T-helper 2 cell (primary cell): ENCODE results near the gene PAF1.
A peak's percentile ranks its signal among the peaks of the same experiment; 100 is the strongest.

Experiments
- DNase-seq, 5 experiments: peaks; one replicate each; pipeline versions ENCODE4 v3.0.0 to v3.0.0-alpha.2; 2012 to 2022

The PAF1 gene

GRCh38 chr19:39416152-39417120, 25.5 kb upstream of the PAF1 start:
- no peak for DNase-seq

GRCh38 chr19:39415111-39416046, 24.5 kb upstream of the PAF1 start:
- DNase-seq: no peak

GRCh38 chr19:39413911-39414608, 23.2 kb upstream of the PAF1 start:
- peak in 1 of 5 experiments; percentile 23 for DNase-seq

GRCh38 chr19:39413272-39413910, 22.5 kb upstream of the PAF1 start:
- peak in 1 of 5 experiments; percentile 38 for DNase-seq

DNA sequence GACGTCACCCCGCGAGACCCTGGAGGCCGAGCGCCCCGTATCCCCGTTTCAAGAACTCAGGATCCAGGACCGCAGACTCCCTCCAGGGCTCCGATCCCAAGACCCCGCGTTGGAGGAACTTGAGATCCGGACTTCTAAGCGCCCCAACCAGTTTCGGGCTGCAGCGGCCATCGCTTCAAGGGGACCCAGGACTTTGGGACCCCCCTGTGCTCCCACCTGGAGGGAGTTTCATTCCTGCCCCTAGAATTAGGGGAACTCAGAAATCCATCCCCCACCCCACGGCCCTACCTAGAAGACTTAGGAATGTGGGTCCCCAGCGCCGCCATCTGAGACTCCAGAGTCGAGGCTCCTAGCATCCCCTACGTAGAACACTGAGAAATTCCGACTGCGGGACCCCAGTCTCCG, 22.0 kb upstream of the PAF1 start:
- DNase-seq: peak in 1 of 5 experiments; percentile 19

DNA sequence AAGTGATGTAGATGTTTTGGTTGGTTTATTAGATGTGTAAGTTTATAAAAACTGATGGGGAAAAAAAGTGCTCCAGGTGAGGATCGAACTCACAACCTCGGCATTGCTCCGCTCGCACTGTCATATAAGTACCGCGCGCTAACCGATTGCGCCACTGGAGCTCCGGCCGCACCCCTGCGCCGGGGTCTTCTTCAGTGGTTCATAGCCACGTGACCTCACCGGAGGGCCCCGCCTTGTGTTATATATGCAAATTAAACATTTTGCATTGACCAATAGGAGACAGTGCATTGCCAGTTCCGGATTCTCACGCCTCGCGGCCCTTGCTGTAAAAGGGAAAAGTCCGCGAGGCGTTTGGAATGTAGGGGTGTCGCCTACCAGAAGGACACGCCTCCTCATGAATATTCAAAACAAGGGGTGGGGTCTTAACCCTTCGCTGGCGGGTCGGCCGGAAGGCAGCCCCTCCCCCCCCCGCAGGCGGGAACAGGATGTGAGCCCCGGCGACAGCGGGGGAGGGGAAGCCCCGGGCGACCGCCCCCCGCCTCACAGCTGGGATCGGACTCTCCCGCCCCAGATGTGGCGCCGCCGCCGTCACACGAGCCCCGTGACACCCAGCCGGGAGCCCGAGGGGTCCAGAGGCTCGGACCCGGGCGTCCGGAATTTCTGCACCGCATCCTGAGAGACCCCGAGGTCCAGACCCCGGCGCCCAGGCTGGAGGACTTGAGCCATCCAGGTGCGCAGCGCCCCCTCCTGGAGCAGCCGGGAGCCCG, 21.4 kb upstream of the PAF1 start, which contains the start of gene PLEKHG2:
TSS of gene PLEKHG2 (plus strand) at position 570 of the 767 bp plus-strand sequence. CDS start 1,418 bp downstream, outside the sequence.
- peak; percentile 88 to 99 (median 95) for DNase-seq

DNA sequence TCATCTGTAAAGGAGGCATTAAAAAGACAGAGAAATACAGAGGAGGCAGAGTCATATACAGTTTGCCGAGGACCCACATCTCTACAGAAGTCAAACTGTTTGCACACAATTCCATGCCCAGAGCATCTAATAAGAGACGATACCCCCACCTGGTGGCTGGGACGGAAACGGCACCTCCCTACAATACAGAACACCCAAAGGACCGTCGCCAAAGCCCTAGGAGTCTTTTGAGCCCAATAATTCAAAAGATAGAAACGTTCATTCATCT, 20.9 kb upstream of the PAF1 start:
- peak; percentile 68 to 92 (median 88) for DNase-seq

- DNase-seq: peak in 1 of 5 experiments; percentile 57
Observed at GRCh38 chr19:39411081-39411831, 20.4 kb upstream of the PAF1 start.

GRCh38 chr19:39410831-39411080, 19.9 kb upstream of the PAF1 start:
- no peak for DNase-seq

- peak; percentile 33 to 84 (median 71) for DNase-seq
Observed at GRCh38 chr19:39410017-39410830, 19.3 kb upstream of the PAF1 start.

DNA sequence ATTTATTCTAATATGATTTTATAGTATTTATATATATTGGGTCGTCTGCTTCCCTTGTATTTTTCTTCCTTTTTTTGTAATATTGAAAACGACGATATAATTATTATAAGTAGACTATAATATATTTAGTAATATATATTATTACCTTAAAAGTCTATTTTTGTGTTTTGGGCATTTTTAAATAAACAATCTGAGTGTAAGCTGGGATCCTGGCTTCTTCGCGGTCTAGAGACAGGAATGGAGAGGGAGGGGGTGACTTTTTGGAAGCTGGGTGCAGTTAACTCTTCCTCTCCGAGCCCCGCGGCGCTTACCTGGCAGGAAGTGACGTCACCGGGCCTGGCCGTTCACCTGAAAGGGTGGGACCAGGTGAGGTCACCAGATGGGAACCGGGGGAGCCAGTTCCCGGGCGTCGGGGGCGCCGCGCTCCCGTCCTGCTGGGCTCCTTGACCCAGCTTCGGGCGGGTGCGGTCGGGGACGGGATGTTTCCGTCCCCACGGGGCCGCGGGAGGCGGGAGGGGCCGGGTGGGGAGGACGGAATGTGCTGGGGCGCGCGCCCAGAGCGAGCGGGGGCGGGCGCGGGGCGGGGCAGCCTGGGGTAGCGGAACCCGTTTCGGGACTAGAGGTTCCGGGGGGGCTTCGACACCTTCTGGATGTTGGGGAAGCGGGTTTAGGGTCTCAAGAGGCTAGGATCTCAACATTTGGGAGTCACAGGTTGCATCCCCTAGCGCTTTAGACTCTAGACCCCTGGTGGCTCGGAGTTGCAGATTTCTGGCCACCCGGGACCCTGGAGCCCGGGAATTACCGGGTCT, 18.5 kb upstream of the PAF1 start:
- DNase-seq: peak; percentile 53 to 89 (median 87)

GRCh38 chr19:39408392-39409207, 17.7 kb upstream of the PAF1 start:
- peak in 2 of 5 experiments; percentile 49 to 59 for DNase-seq

DNA sequence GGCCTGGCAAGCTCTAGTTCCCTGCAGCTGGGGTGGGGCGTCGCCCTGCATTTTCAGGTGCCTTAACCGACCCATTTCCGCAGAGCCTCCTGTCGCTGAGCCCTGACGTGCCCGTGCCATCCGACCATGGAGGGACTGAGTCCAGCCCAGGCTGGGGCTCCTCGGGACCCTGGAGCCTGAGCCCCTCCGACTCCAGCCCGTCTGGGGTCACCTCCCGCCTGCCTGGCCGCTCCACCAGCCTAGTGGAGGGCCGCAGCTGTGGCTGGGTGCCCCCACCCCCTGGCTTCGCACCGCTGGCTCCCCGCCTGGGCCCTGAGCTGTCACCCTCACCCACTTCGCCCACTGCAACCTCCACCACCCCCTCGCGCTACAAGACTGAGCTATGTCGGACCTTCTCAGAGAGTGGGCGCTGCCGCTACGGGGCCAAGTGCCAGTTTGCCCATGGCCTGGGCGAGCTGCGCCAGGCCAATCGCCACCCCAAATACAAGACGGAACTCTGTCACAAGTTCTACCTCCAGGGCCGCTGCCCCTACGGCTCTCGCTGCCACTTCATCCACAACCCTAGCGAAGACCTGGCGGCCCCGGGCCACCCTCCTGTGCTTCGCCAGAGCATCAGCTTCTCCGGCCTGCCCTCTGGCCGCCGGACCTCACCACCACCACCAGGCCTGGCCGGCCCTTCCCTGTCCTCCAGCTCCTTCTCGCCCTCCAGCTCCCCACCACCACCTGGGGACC, 16.9 kb upstream of the PAF1 start:
- DNase-seq: peak in 4 of 5 experiments; percentile 33 to 92 (median 68)

GRCh38 chr19:39407410-39407659, 16.4 kb upstream of the PAF1 start:
- DNase-seq: no peak

- DNase-seq: peak; percentile 79 to 91 (median 86)
Observed at GRCh38 chr19:39406656-39407409, 15.9 kb upstream of the PAF1 start, which contains the start of gene ZFP36. ZFP36 (plus strand) TSS chr19:39406847; CDS start chr19:39406905, 58 bp downstream.

GRCh38 chr19:39405958-39406655, 15.2 kb upstream of the PAF1 start:
- peak; percentile 61 to 93 (median 81) for DNase-seq
